NCI-H82 treated with DMSO at 0.1 percent for 48 hours (cell line): ENCODE data around the gene SLC16A10.
A peak's percentile ranks its signal among the peaks of the same experiment; 100 is the strongest.
"Not testable (repeated sequence)": the region's sequence is repeated elsewhere in the genome, so short reads cannot be mapped to it uniquely, and the experiment has no call there.

Experiments used
- DNase-seq: peaks from one replicate; lab custom pipeline; 2025; ENCODE audit not compliant: unreplicated experiment; lab: John Stamatoyannopoulos, UW

The SLC16A10 gene

GRCh38 chr6:111131018-111131417 is 43.7 kb downstream of the SLC16A10 start:
- DNase-seq = not testable (repeated sequence)

- DNase-seq = not testable (repeated sequence)
Observed at GRCh38 chr6:111132669-111133068, 45.4 kb downstream of the SLC16A10 start.

- not testable (repeated sequence) for DNase-seq
Observed at GRCh38 chr6:111134236-111134869, 47.0 kb downstream of the SLC16A10 start.

DNA sequence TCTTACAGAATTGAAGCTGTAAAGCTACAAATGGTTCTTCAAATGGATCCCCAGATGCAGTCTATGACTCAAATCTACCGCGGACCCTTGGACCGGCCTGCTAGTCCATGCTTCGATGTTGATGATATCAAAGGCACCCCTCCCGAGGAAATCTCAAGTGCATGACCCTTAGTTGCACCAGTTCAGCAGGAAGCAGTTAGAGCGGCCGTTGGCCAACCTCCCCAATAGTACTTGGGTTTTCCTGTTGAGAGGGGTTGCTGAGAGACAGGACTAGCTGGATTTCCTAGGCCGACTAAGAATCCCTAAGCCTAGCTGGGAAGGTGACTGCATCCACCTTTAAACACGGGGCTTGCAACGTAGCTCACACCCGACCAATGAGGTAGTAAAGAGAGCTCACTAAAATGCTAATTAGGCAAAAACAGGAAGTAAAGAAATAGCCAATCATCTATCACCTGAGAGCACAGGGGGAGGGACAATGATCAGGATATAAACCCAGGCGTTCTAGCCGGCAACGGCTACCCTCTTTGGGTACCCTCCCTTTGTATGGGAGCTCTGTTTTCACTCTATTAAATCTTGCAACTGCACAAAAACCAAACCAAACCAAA is 50.3 kb downstream of the SLC16A10 start:
- DNase-seq = not testable (repeated sequence)

- no peak for DNase-seq
Observed at GRCh38 chr6:111147440-111147839, 60.1 kb downstream of the SLC16A10 start.

GRCh38 chr6:111148110-111148509 is 60.8 kb downstream of the SLC16A10 start:
- no peak for DNase-seq

- no peak for DNase-seq
Observed at GRCh38 chr6:111150577-111150976, 63.3 kb downstream of the SLC16A10 start.

DNA sequence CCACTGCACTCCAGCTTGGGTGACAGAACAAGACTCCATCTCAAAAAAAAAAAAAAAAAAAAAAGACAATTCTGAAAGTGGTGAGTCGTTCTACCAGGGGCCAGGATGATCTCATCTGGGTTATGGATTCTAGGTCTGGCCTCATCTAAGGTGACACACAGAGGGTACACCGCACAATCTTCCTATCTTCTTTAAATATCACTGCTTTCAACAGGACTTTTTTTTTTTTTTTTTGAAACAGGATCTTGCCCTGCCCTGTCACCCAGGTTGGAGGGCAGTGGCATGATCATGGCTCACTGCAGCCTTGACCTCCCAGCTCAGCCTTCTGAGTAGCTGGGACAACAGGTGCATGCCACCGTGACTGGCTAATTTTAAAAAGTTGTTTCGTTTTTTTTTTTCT is 67.7 kb downstream of the SLC16A10 start:
- DNase-seq = no peak

- no peak for DNase-seq
Observed at GRCh38 chr6:111157412-111157811, 70.1 kb downstream of the SLC16A10 start.

DNA sequence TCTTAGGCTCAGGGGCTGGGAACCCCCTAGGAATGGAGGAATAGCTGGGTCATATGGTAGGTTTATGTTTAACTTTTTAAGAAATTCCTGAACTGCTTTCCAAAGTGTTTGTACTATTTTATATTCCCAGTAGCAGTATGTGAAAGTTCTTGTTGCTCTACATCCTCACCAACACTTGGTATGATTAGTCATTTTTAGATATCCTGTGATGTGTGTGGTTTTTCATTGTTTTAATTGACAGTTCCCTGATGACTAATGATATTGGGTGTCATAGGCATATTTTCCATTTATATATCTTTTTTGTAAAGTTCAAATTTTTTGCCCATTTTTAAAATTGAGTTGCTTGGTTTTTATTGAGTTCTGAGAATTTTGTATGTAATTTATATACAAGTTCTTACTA is 72.3 kb downstream of the SLC16A10 start:
- DNase-seq = no peak

- DNase-seq = no peak
Observed at GRCh38 chr6:111161650-111162049, 74.3 kb downstream of the SLC16A10 start.

- DNase-seq = no peak
Observed at GRCh38 chr6:111162504-111162903, 75.2 kb downstream of the SLC16A10 start.

GRCh38 chr6:111171577-111172400 is 84.5 kb downstream of the SLC16A10 start:
- no peak for DNase-seq

- no peak for DNase-seq
Observed at GRCh38 chr6:111172563-111172962, 85.3 kb downstream of the SLC16A10 start.

DNA sequence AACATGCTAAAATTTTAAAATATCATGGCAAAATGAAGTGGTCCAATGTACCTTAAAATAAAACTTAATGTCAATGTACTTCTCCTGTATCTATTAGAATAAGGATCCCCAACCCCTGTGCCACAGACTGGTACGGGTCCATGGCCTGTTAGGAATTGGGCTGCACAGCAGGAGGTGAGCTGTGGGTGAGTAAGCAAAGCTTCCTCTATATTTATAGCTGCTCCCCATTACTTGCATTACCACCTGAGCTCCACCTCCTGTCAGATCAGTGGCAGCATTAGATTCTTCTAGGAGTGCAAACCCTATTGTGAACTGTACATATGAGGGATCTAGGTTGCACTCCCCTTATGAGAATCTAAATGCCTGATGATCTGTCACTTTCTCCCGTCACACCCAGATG is 86.0 kb downstream of the SLC16A10 start:
- no peak for DNase-seq

- peak; percentile 29 for DNase-seq
Observed at GRCh38 chr6:111173946-111174345, 86.6 kb downstream of the SLC16A10 start.

DNA sequence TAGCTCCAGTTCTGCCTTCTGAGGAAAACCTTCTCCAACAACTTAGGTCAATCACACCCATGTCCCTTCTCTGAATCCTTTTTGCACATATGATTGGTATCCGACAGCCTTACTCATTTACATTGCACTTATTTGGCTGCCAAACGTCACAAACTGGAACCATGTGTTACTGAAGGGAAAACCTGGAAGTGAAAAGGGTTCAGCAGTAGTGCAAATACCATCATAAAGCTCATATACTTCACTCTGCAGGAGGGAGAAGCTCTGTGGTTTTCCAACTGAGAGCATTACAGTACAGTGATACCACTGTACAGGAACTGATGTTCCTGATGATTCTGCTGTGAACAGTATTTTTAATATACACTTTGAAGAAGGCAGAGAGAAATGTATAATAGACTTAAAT is 87.8 kb downstream of the SLC16A10 start:
- DNase-seq = no peak

- no peak for DNase-seq
Observed at GRCh38 chr6:111176038-111176759, 88.9 kb downstream of the SLC16A10 start.

GRCh38 chr6:111176760-111177099 is 89.4 kb downstream of the SLC16A10 start:
- no peak for DNase-seq

GRCh38 chr6:111177131-111177530 is 89.8 kb downstream of the SLC16A10 start:
- DNase-seq = no peak

- no peak for DNase-seq
Observed at GRCh38 chr6:111183702-111184517, 96.6 kb downstream of the SLC16A10 start.
